ENCODE data around the gene ULBP2. TPM values are rescaled to one million over a fixed set of nuclear protein-coding genes. Genes with fewer than 3 reads are reported as not detected.
"Not testable (repeated sequence)": the region's sequence is repeated elsewhere in the genome, so short reads cannot be mapped to it uniquely, and the experiment has no call there.

The ULBP2 gene
- total RNA-seq, 3 donors from 2014 or later (not counting 1 experiment from before 2014, with no cell fraction given): 0.98 to 2.4 (median 2.4) TPM

GRCh38 chr6:149919834-149920225, 22.0 kb upstream of the ULBP2 start:
- no peaks in the 10 kb centered on the region for H3K36me3 Mint-ChIP-seq
- no peak overlapping the region for H3K27ac Mint-ChIP-seq
- intact Hi-C loops (cut with micrococcal nuclease): no loop called here
- H3K9me3 Mint-ChIP-seq: no peaks in the 10 kb centered on the region
- TF ChIP-seq CTCF (IDR thresholded peaks at IDR 0.05): no peak
- peaks cover 55 to 63% of the 10 kb centered on the region in 2 donors for H3K27me3 Mint-ChIP-seq (ENCODE audit: low read depth in 2 of 2)
- DNase-seq: peak in 1 of 2 donors; percentile 4
- Histone ChIP-seq H3K9me3 (ENCODE audit: control insufficient read depth, insufficient read depth, low read length) (no peaks in the 10 kb centered on the region), H3K4me3 (ENCODE audit: low read length) (no peak overlapping the region), H3K27ac (ENCODE audit: low read length) (no peak overlapping the region), H3K27me3 (ENCODE audit: control insufficient read depth, insufficient read depth, low read length) (peaks cover 30% of the 10 kb centered on the region), H3K4me1 (ENCODE audit: control insufficient read depth, insufficient read depth, low read length) (peaks cover 16% of the 10 kb centered on the region), H3K36me3 (ENCODE audit: control insufficient read depth, insufficient read depth, low read length) (no peaks in the 10 kb centered on the region)
- peaks cover 11 to 20% of the 10 kb centered on the region in 2 donors for H3K4me1 Mint-ChIP-seq
- ATAC-seq: no peak
- no peak overlapping the region for H3K4me3 Mint-ChIP-seq
- WGBS (ENCODE audit: insufficient coverage): 86% methylated on average over 4 of the region's 4 CpGs

DNA sequence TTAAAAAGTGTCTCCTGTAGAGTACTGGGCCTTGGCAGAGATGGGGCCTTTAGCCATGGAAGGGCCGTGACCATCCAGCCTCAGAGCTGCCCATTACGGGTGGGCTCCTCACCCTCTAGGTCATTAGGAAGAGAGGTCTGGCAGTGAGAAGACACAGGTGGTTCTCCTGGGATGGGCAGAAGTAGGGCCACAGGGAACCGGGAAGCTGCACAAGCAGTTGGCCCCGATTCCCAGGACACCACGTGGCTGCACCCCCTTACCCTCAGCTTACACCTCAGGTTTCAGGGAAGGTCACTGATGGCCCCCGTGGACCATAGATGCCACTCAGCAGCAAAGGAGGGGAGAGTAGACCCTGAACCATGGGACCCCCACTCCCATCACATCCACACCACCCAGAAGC, 20.5 kb upstream of the ULBP2 start:
- H3K4me1 Mint-ChIP-seq: peaks cover 14 to 31% of the 10 kb centered on the region in 2 donors
- H3K36me3 ChIP-seq (ENCODE audit: control insufficient read depth, insufficient read depth, low read length): no peaks in the 10 kb centered on the region
- ATAC-seq (no peak), DNase-seq (peak in 1 of 2 donors; percentile 11)
- no peak overlapping the region for H3K4me3 ChIP-seq (ENCODE audit: low read length)
- no peak overlapping the region for H3K4me3 Mint-ChIP-seq
- no peaks in the 10 kb centered on the region for H3K36me3 Mint-ChIP-seq
- no peak overlapping the region for H3K27ac ChIP-seq (ENCODE audit: low read length)
- WGBS (ENCODE audit: insufficient coverage): 88% methylated on average over 6 of the region's 6 CpGs
- H3K4me1 ChIP-seq (ENCODE audit: control insufficient read depth, insufficient read depth, low read length): peaks cover 27% of the 10 kb centered on the region
- intact Hi-C loops (cut with micrococcal nuclease): no loop called here
- H3K27me3 ChIP-seq (ENCODE audit: control insufficient read depth, insufficient read depth, low read length): peaks cover 45% of the 10 kb centered on the region
- H3K27me3 Mint-ChIP-seq (ENCODE audit: low read depth in 2 of 2): peaks cover 63 to 69% of the 10 kb centered on the region in 2 donors
- TF ChIP-seq CTCF (IDR thresholded peaks at IDR 0.05): no peak
- no peaks in the 10 kb centered on the region for H3K9me3 ChIP-seq (ENCODE audit: control insufficient read depth, insufficient read depth, low read length)
- H3K27ac Mint-ChIP-seq: no peak overlapping the region
- no peaks in the 10 kb centered on the region for H3K9me3 Mint-ChIP-seq

- intact Hi-C loops (cut with micrococcal nuclease); DNase-seq; ATAC-seq; H3K9me3 ChIP-seq (ENCODE audit: control insufficient read depth, insufficient read depth, low read length); H3K27ac ChIP-seq (ENCODE audit: low read length); H3K36me3 Mint-ChIP-seq; H3K36me3 ChIP-seq (ENCODE audit: control insufficient read depth, insufficient read depth, low read length); H3K27ac Mint-ChIP-seq; H3K4me3 ChIP-seq (ENCODE audit: low read length); H3K9me3 Mint-ChIP-seq: not testable (repeated sequence)
- Histone ChIP-seq H3K27me3 (ENCODE audit: control insufficient read depth, insufficient read depth, low read length) (peaks cover 46% of the 10 kb centered on the region), H3K4me1 (ENCODE audit: control insufficient read depth, insufficient read depth, low read length) (peaks cover 28% of the 10 kb centered on the region)
- Mint-ChIP-seq H3K4me1 (peaks cover 16 to 33% of the 10 kb centered on the region in 2 donors), H3K27me3 (ENCODE audit: low read depth in 2 of 2) (peaks cover 66 to 67% of the 10 kb centered on the region in 2 donors), H3K4me3 (peak overlapping the region; percentile 50)
- WGBS (ENCODE audit: insufficient coverage): 71% methylated on average over 5 of the region's 5 CpGs
Measured at GRCh38 chr6:149922091-149922490, 19.7 kb upstream of the ULBP2 start.

DNA sequence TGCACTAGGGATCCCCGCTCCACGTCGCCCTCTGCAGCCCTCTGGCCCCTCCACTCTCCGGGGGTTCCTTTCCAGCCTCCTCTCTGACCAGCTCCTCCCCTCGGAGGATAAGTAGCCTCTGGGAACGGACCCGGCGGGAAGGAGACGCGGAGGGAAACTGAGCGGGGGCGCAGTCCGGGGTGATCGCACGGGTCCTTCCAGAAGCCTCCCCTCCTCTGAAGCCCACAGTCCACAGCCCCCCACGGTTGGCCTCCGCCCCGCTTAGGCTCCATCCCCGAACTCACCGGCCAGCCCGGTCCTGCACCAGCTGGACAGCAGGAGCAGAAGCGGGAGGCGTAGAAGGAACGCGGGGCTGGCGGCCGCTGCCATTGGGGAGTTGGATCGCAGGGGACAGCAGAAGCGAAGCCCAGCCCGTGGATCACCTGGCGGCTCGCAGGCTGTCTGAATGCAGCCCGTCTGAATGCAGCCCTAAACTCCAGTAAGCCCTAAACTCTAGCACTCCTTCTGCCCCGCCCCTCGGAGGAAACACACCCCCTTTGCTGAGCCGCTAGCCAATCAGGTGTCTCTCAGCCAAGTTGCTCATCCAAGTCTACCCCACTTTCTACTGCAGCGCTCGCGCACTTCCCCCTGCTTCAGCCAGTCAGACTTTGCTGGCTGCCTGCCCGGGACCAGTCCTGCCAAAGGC, 19.0 kb upstream of the ULBP2 start, which contains the start of gene RAET1G:
RAET1G (minus strand) TSS at position 480 of the 685 bp plus-strand sequence; CDS start at position 369, 111 bp downstream.
- H3K4me1 Mint-ChIP-seq: peaks cover 16 to 33% of the 10 kb centered on the region in 2 donors
- no peak within 1 kb of the TSS for H3K4me3 ChIP-seq (ENCODE audit: low read length)
- H3K27me3 Mint-ChIP-seq (ENCODE audit: low read depth in 2 of 2): peaks cover 71 to 74% of the 10 kb centered on the region in 2 donors
- peak within 1 kb of the TSS; percentile 82 for H3K4me3 Mint-ChIP-seq
- H3K9me3 ChIP-seq (ENCODE audit: control insufficient read depth, insufficient read depth, low read length): no peaks in the 10 kb centered on the region
- peaks cover 28% of the 10 kb centered on the region for H3K4me1 ChIP-seq (ENCODE audit: control insufficient read depth, insufficient read depth, low read length)
- TF ChIP-seq CTCF (IDR thresholded peaks at IDR 0.05): no peak
- H3K36me3 Mint-ChIP-seq: no peaks in the 10 kb centered on the region
- 3% methylated on average over 40 of the region's 40 CpGs for WGBS (ENCODE audit: insufficient coverage)
- peaks cover 49% of the 10 kb centered on the region for H3K27me3 ChIP-seq (ENCODE audit: control insufficient read depth, insufficient read depth, low read length)
- intact Hi-C loops (cut with micrococcal nuclease): no loop called here
- H3K27ac Mint-ChIP-seq: no peak within 1 kb of the TSS
- H3K27ac ChIP-seq (ENCODE audit: low read length): no peak within 1 kb of the TSS
- H3K36me3 ChIP-seq (ENCODE audit: control insufficient read depth, insufficient read depth, low read length): no peaks in the 10 kb centered on the region
- ATAC-seq: peak; percentile 83 to 91 (median 90)
- peak; percentile 41 to 89 for DNase-seq
- H3K9me3 Mint-ChIP-seq: no peaks in the 10 kb centered on the region
